T1000 (cell line): ENCODE measurements around the gene PLXNA4.
A peak's percentile ranks its signal among the peaks of the same experiment; 100 is the strongest.

Source experiments
- DNase-seq: peaks from one replicate; lab custom pipeline; 2025; ENCODE audit warnings: mixed read lengths; lab: John Stamatoyannopoulos, UW

PLXNA4 gene

GRCh38 chr7:132500727-132501440 is 75.4 kb downstream of the PLXNA4 start:
- DNase-seq: no peak

GRCh38 chr7:132499487-132499886 is 76.8 kb downstream of the PLXNA4 start:
- DNase-seq: no peak

GRCh38 chr7:132499065-132499464 is 77.2 kb downstream of the PLXNA4 start:
- no peak for DNase-seq

GRCh38 chr7:132498319-132498718 is 78.0 kb downstream of the PLXNA4 start:
- DNase-seq: no peak

- DNase-seq: no peak
Measured at GRCh38 chr7:132497098-132497497, 79.2 kb downstream of the PLXNA4 start.

GRCh38 chr7:132495936-132496335 is 80.3 kb downstream of the PLXNA4 start:
- DNase-seq: no peak

- DNase-seq: no peak
Measured at GRCh38 chr7:132494474-132494873, 81.8 kb downstream of the PLXNA4 start.

- DNase-seq: no peak
Measured at GRCh38 chr7:132492823-132493445, 83.3 kb downstream of the PLXNA4 start.

GRCh38 chr7:132491391-132491945 is 84.8 kb downstream of the PLXNA4 start:
- no peak for DNase-seq

GRCh38 chr7:132490474-132490873 is 85.8 kb downstream of the PLXNA4 start:
- no peak for DNase-seq

- DNase-seq: no peak
Measured at GRCh38 chr7:132489776-132490237, 86.5 kb downstream of the PLXNA4 start.

GRCh38 chr7:132488634-132489302 is 87.5 kb downstream of the PLXNA4 start:
- no peak for DNase-seq

GRCh38 chr7:132486274-132486610 is 90.0 kb downstream of the PLXNA4 start:
- no peak for DNase-seq

GRCh38 chr7:132485600-132486273 is 90.5 kb downstream of the PLXNA4 start:
- no peak for DNase-seq

GRCh38 chr7:132485136-132485535 is 91.1 kb downstream of the PLXNA4 start:
- no peak for DNase-seq

- DNase-seq: no peak
Measured at GRCh38 chr7:132482866-132483265, 93.4 kb downstream of the PLXNA4 start.

GRCh38 chr7:132480534-132480933 is 95.7 kb downstream of the PLXNA4 start:
- DNase-seq: no peak

GRCh38 chr7:132476541-132476940 is 99.7 kb downstream of the PLXNA4 start:
- DNase-seq: no peak

- no peak for DNase-seq
Measured at GRCh38 chr7:132475669-132476116, 100.6 kb downstream of the PLXNA4 start.

GRCh38 chr7:132475037-132475668 is 101.1 kb downstream of the PLXNA4 start:
- no peak for DNase-seq

GRCh38 chr7:132472463-132473120 is 103.7 kb downstream of the PLXNA4 start:
- DNase-seq: peak; percentile 53
